ENCODE results near the gene CACNG4. TPM values are rescaled to one million over a fixed set of nuclear protein-coding genes. Genes with fewer than 3 reads are reported as not detected.

CACNG4 gene
- total RNA-seq, 1 donor from 2014 or later = 5.8 TPM

DNA sequence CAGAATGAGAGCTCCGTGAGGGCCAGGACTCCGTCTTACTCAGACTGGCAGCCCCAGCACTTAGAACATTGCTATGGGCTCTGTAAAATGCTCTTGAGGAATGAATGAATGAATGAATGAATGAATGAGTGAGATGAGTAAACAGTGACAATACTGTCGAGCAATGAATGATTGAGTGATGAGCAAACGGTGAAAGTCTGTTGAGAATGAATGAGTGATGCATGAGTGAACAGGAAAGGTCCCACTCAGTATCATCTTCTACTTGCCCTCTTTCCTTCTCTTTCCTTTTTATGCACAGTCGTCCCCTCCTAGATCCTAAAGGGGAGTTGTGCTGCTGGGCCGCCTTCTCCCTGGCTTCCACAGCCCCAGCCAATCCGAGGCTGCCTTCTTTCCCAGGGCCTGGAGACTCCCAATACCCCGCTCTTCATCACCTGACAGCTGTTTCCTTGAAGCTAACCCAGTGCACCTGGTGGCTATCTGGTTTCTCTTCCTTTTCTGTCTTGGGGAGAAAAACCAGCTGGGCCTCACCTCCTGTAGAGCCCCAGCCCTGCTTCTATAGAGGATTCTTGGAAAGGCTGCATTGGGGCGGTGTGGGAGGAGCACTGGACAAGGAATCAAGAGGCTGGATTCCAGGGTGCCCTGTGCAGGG is 47.1 kb downstream of the CACNG4 start:
- Histone ChIP-seq H3K9ac (ENCODE audit: low read length) (no peak overlapping the region), H2AFZ (ENCODE audit: low read depth, low read length) (no peak overlapping the region), H3K27ac (ENCODE audit: low read depth, low read length) (no peak overlapping the region), H3K79me2 (ENCODE audit: insufficient read depth, low read length) (no peaks in the 10 kb centered on the region), H3K4me1 (ENCODE audit: insufficient read depth, low read length) (no peaks in the 10 kb centered on the region), H3K27me3 (ENCODE audit: insufficient read depth, low read length) (no peaks in the 10 kb centered on the region), H3K4me3 (ENCODE audit: insufficient read depth, low read depth, low read length) (no peak overlapping the region), H3K9me3 (ENCODE audit: insufficient read depth, low read depth, low read length) (no peaks in the 10 kb centered on the region), H3K4me2 (ENCODE audit: low read length) (no peak overlapping the region), H3K36me3 (ENCODE audit: insufficient read depth, low read length) (no peaks in the 10 kb centered on the region), H4K20me1 (ENCODE audit: insufficient read depth, low read length) (no peaks in the 10 kb centered on the region)
- Mint-ChIP-seq H3K4me3 (ENCODE audit: unreplicated experiment) (no peak overlapping the region), H3K9me3 (ENCODE audit: unreplicated experiment) (peaks cover 20% of the 10 kb centered on the region), H3K36me3 (ENCODE audit: low read depth, unreplicated experiment) (peaks cover 8% of the 10 kb centered on the region), H3K27ac (ENCODE audit: unreplicated experiment) (no peak overlapping the region), H3K27me3 (ENCODE audit: low read depth, unreplicated experiment) (peaks cover 42% of the 10 kb centered on the region), H3K4me1 (ENCODE audit: low read depth, unreplicated experiment) (no peaks in the 10 kb centered on the region)
- no peak for DNase-seq (ENCODE audit: low read depth)
- no peak for FAIRE-seq
- TF ChIP-seq, protein P1, sequence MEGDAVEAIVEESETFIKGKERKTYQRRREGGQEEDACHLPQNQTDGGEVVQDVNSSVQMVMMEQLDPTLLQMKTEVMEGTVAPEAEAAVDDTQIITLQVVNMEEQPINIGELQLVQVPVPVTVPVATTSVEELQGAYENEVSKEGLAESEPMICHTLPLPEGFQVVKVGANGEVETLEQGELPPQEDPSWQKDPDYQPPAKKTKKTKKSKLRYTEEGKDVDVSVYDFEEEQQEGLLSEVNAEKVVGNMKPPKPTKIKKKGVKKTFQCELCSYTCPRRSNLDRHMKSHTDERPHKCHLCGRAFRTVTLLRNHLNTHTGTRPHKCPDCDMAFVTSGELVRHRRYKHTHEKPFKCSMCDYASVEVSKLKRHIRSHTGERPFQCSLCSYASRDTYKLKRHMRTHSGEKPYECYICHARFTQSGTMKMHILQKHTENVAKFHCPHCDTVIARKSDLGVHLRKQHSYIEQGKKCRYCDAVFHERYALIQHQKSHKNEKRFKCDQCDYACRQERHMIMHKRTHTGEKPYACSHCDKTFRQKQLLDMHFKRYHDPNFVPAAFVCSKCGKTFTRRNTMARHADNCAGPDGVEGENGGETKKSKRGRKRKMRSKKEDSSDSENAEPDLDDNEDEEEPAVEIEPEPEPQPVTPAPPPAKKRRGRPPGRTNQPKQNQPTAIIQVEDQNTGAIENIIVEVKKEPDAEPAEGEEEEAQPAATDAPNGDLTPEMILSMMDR (IDR thresholded peaks at IDR 0.05; ENCODE audit: insufficient read depth, low read depth, low read length) = no peak
- TF ChIP-seq EZH2 (IDR thresholded peaks at IDR 0.05; ENCODE audit: insufficient read depth, low read length) = no peak

DNA sequence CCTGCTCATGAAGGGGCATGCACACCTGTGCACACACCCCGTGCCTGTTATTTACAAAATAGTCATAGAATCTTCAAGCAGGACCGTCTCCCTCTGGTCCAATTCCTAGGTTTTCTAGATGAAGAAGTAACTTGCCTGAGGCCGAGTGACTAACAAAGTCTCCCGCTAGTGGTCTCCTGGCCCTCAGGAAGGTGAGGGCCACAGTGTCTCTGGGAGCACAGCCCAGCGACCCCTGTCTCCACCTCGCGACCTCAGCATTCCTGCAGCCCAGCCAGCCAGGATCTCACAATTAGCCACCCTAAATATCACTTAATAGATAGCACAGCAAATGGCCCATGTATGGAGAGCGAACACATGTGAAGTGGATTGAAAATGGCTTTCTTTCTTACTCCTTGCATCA is 49.4 kb downstream of the CACNG4 start:
- H4K20me1 ChIP-seq (ENCODE audit: insufficient read depth, low read length) = no peaks in the 10 kb centered on the region
- H3K27me3 Mint-ChIP-seq (ENCODE audit: low read depth, unreplicated experiment) = peaks cover 45% of the 10 kb centered on the region
- no peak overlapping the region for H3K4me3 Mint-ChIP-seq (ENCODE audit: unreplicated experiment)
- H3K9ac ChIP-seq (ENCODE audit: low read length) = no peak overlapping the region
- no peaks in the 10 kb centered on the region for H3K9me3 ChIP-seq (ENCODE audit: insufficient read depth, low read depth, low read length)
- peaks cover 7% of the 10 kb centered on the region for H3K36me3 Mint-ChIP-seq (ENCODE audit: low read depth, unreplicated experiment)
- H3K27ac ChIP-seq (ENCODE audit: low read depth, low read length) = no peak overlapping the region
- H2AFZ ChIP-seq (ENCODE audit: low read depth, low read length) = no peak overlapping the region
- TF ChIP-seq EZH2 (IDR thresholded peaks at IDR 0.05; ENCODE audit: insufficient read depth, low read length) = no peak
- TF ChIP-seq, protein P1 (IDR thresholded peaks at IDR 0.05; ENCODE audit: insufficient read depth, low read depth, low read length) = no peak
- FAIRE-seq (no peak), DNase-seq (ENCODE audit: low read depth) (no peak)
- H3K4me2 ChIP-seq (ENCODE audit: low read length) = no peak overlapping the region
- no peaks in the 10 kb centered on the region for H3K27me3 ChIP-seq (ENCODE audit: insufficient read depth, low read length)
- H3K36me3 ChIP-seq (ENCODE audit: insufficient read depth, low read length) = no peaks in the 10 kb centered on the region
- no peaks in the 10 kb centered on the region for H3K4me1 ChIP-seq (ENCODE audit: insufficient read depth, low read length)
- peaks cover 1% of the 10 kb centered on the region for H3K4me1 Mint-ChIP-seq (ENCODE audit: low read depth, unreplicated experiment)
- H3K9me3 Mint-ChIP-seq (ENCODE audit: unreplicated experiment) = peaks cover 15% of the 10 kb centered on the region
- no peak overlapping the region for H3K4me3 ChIP-seq (ENCODE audit: insufficient read depth, low read depth, low read length)
- no peaks in the 10 kb centered on the region for H3K79me2 ChIP-seq (ENCODE audit: insufficient read depth, low read length)
- H3K27ac Mint-ChIP-seq (ENCODE audit: unreplicated experiment) = no peak overlapping the region

DNA sequence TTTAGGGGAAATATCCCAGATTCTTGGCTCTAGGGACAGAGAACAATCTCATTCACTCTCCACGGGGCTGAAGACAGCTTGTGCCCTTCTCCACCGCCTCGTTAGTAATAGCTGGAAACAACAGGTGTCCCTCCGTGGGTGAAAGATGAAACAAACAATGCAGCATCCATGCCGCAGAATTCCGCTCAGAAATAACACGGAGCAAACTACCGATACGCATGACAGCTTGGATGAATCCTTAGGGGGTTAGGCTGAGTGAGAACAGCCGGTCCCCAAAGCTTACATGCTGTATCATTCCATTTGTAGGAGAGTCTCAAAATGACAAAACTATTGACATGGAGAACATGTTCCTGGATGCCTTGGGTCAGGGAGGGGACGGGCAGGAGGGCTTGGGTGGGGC is 50.5 kb downstream of the CACNG4 start:
- FAIRE-seq = no peak
- peaks cover 7% of the 10 kb centered on the region for H3K36me3 Mint-ChIP-seq (ENCODE audit: low read depth, unreplicated experiment)
- no peak overlapping the region for H3K4me3 Mint-ChIP-seq (ENCODE audit: unreplicated experiment)
- H3K79me2 ChIP-seq (ENCODE audit: insufficient read depth, low read length) = no peaks in the 10 kb centered on the region
- peaks cover 43% of the 10 kb centered on the region for H3K27me3 Mint-ChIP-seq (ENCODE audit: low read depth, unreplicated experiment)
- H3K27ac ChIP-seq (ENCODE audit: low read depth, low read length) = no peak overlapping the region
- peaks cover 1% of the 10 kb centered on the region for H3K4me1 Mint-ChIP-seq (ENCODE audit: low read depth, unreplicated experiment)
- no peak for DNase-seq (ENCODE audit: low read depth)
- H3K27ac Mint-ChIP-seq (ENCODE audit: unreplicated experiment) = no peak overlapping the region
- no peak overlapping the region for H3K9ac ChIP-seq (ENCODE audit: low read length)
- H3K27me3 ChIP-seq (ENCODE audit: insufficient read depth, low read length) = no peaks in the 10 kb centered on the region
- H3K9me3 ChIP-seq (ENCODE audit: insufficient read depth, low read depth, low read length) = no peaks in the 10 kb centered on the region
- TF ChIP-seq EZH2 (IDR thresholded peaks at IDR 0.05; ENCODE audit: insufficient read depth, low read length) = no peak
- TF ChIP-seq, protein P1 (IDR thresholded peaks at IDR 0.05; ENCODE audit: insufficient read depth, low read depth, low read length) = no peak
- H3K4me1 ChIP-seq (ENCODE audit: insufficient read depth, low read length) = no peaks in the 10 kb centered on the region
- no peak overlapping the region for H3K4me3 ChIP-seq (ENCODE audit: insufficient read depth, low read depth, low read length)
- no peak overlapping the region for H3K4me2 ChIP-seq (ENCODE audit: low read length)
- H3K36me3 ChIP-seq (ENCODE audit: insufficient read depth, low read length) = no peaks in the 10 kb centered on the region
- H3K9me3 Mint-ChIP-seq (ENCODE audit: unreplicated experiment) = peaks cover 12% of the 10 kb centered on the region
- H4K20me1 ChIP-seq (ENCODE audit: insufficient read depth, low read length) = no peaks in the 10 kb centered on the region
- H2AFZ ChIP-seq (ENCODE audit: low read depth, low read length) = no peak overlapping the region
